Fibroblast of lung (primary cell): ENCODE measurements around the gene CHRND. TPM values are rescaled to one million over a fixed set of nuclear protein-coding genes. Genes with fewer than 3 reads are reported as not detected.

Experiments
- DNase-seq, 2 donors: peaks; one replicate each; pipeline versions ENCODE4 v3.0.0 to v3.0.0-alpha.2; 2010; ENCODE audit warnings: low read depth in 2 of 2
- H2AFZ ChIP-seq: 2 replicates; pipeline ENCODE4 v1.5.1; 2012; ENCODE audit warnings: low read length, control low read depth, inconsistent platforms
- H3K27ac ChIP-seq: 2 replicates; pipeline ENCODE4 v1.5.1; 2011; ENCODE audit warnings: low read length, control low read depth; ENCODE audit not compliant: insufficient read depth
- H3K27me3 ChIP-seq: 2 replicates; pipeline ENCODE4 v1.5.1; 2011; ENCODE audit warnings: mild to moderate bottlenecking, low read length; ENCODE audit not compliant: control insufficient read depth, insufficient read depth
- H3K36me3 ChIP-seq: 2 replicates; pipeline ENCODE4 v1.5.1; 2011; ENCODE audit warnings: low read length; ENCODE audit not compliant: control insufficient read depth, insufficient read depth
- H3K4me1 ChIP-seq: 2 replicates; pipeline ENCODE4 v1.5.1; 2011; ENCODE audit warnings: low read length; ENCODE audit not compliant: control insufficient read depth, insufficient read depth; ENCODE audit errors: extremely low read depth
- H3K4me2 ChIP-seq: 2 replicates; pipeline ENCODE4 v1.5.1; 2011; ENCODE audit warnings: low read length, control low read depth; ENCODE audit not compliant: insufficient read depth; ENCODE audit errors: extremely low read depth
- H3K4me3 ChIP-seq, 4 experiments: fragments of 200-600 bp in 1 of 4; sonication (generic) in 1 of 4; replicated peaks in 1 of 4; 2 replicates each; pipeline ENCODE4 v1.5.1; 2011 to 2016; ENCODE audit warnings: low read length in 4 of 4, low read depth in 3 of 4, mild to moderate bottlenecking in 3 of 4, control low read depth in 2 of 4, inconsistent platforms in 1 of 4, mixed read lengths in 1 of 4; ENCODE audit not compliant: insufficient read depth in 1 of 4; ENCODE audit errors: control extremely low read depth in 1 of 4
- H3K79me2 ChIP-seq: 2 replicates; pipeline ENCODE4 v1.5.1; 2012; ENCODE audit warnings: mild to moderate bottlenecking, low read length, inconsistent platforms; ENCODE audit not compliant: control insufficient read depth, insufficient read depth
- H3K9ac ChIP-seq: 2 replicates; pipeline ENCODE4 v1.5.1; 2011; ENCODE audit warnings: mild to moderate bottlenecking, low read length, control low read depth; ENCODE audit not compliant: insufficient read depth
- H3K9me3 ChIP-seq: 2 replicates; pipeline ENCODE4 v1.5.1; 2012; ENCODE audit warnings: low read depth, low read length; ENCODE audit not compliant: control insufficient read depth, insufficient read depth
- H4K20me1 ChIP-seq: 2 replicates; pipeline ENCODE4 v1.5.1; 2011; ENCODE audit warnings: low read length; ENCODE audit not compliant: control insufficient read depth, insufficient read depth; ENCODE audit errors: extremely low read depth
- EZH2 ChIP-seq: IDR thresholded peaks from 2 replicates; pipeline ENCODE4 v1.5.1; 2012; ENCODE audit warnings: low read length, control low read depth, mild to moderate bottlenecking; ENCODE audit errors: missing control alignments
- polyA plus RNA-seq, 2 donors: library from polyadenylated mRNA; depleted of rRNA in 1 of 2; stranded (reverse) in 1 of 2; unstranded in 1 of 2; fragments of >200 nt; gene quantifications; 2 replicates each; pipeline ENCODE4 v1.2.1, GENCODE V29; 2011 to 2012; ENCODE audit warnings: missing spikeins in 1 of 2
- total RNA-seq: library from RNA; depleted of rRNA; stranded (reverse); fragments of >200 nt; gene quantifications from 2 replicates; pipeline ENCODE4 v1.2.1, GENCODE V29; 2014
- TF ChIP-seq, protein P1 (sequence below), 2 donors: IDR thresholded peaks in 1 of 2; conservative IDR thresholded peaks in 1 of 2; 1 replicate in 1 of 2; 2 replicates in 1 of 2; pipeline ENCODE4 v1.5.1; 2011 to 2012; ENCODE audit warnings: low read length in 2 of 2, control low read depth in 1 of 2, inconsistent platforms in 1 of 2, low read depth in 1 of 2, mild to moderate bottlenecking in 1 of 2

Gene CHRND
- total and polyA plus RNA-seq, 2 donors (not counting 1 experiment from before 2014, with no cell fraction given), result not detected

DNA sequence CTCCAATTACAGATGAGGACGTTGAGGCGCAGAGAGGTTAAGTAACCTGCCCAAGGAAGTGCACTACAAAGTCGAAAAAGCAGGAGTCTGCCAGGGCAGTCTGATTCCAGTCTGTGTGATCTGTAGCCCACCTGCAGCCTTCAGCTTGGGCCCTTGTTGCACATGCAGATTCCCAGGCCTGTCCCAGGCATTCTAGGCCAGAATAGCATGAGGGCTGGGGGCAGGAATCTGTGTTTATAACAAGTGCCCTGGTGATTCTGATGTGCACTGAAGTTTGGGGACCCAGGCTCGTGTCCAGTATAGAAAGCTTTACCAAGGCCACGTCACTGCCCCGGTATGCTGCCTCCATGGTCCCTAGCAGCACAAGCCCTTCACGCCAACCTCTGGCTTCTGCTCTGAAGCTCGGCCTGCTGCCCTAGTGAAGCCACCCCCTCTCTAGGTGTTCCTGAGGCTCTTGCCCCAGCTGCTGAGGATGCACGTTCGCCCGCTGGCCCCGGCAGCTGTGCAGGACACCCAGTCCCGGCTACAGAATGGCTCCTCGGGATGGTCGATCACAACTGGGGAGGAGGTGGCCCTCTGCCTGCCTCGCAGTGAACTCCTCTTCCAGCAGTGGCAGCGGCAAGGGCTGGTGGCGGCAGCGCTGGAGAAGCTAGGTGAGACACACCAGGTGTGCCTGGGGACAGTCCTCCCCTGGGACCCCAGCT is 18.1 kb downstream of the CHRND start:
- DNase-seq, result no peak
- Histone ChIP-seq H3K4me3 (no peak overlapping the region), H3K27ac (no peak overlapping the region), H4K20me1 (no peaks in the 10 kb centered on the region), H3K4me2 (no peak overlapping the region), H3K79me2 (no peaks in the 10 kb centered on the region), H3K27me3 (peaks cover 4% of the 10 kb centered on the region), H3K4me1 (no peaks in the 10 kb centered on the region), H3K36me3 (no peaks in the 10 kb centered on the region), H3K9me3 (no peaks in the 10 kb centered on the region), H2AFZ (no peak overlapping the region), H3K9ac (no peak overlapping the region)
- TF ChIP-seq, protein P1, sequence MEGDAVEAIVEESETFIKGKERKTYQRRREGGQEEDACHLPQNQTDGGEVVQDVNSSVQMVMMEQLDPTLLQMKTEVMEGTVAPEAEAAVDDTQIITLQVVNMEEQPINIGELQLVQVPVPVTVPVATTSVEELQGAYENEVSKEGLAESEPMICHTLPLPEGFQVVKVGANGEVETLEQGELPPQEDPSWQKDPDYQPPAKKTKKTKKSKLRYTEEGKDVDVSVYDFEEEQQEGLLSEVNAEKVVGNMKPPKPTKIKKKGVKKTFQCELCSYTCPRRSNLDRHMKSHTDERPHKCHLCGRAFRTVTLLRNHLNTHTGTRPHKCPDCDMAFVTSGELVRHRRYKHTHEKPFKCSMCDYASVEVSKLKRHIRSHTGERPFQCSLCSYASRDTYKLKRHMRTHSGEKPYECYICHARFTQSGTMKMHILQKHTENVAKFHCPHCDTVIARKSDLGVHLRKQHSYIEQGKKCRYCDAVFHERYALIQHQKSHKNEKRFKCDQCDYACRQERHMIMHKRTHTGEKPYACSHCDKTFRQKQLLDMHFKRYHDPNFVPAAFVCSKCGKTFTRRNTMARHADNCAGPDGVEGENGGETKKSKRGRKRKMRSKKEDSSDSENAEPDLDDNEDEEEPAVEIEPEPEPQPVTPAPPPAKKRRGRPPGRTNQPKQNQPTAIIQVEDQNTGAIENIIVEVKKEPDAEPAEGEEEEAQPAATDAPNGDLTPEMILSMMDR (conservative IDR thresholded peaks at IDR 0.05 in 1 of 2, IDR thresholded peaks at IDR 0.05 in 1 of 2; ENCODE audit: low read depth in 1 of 2, low read length in 2 of 2), result no peak
- TF ChIP-seq EZH2, result no peak

DNA sequence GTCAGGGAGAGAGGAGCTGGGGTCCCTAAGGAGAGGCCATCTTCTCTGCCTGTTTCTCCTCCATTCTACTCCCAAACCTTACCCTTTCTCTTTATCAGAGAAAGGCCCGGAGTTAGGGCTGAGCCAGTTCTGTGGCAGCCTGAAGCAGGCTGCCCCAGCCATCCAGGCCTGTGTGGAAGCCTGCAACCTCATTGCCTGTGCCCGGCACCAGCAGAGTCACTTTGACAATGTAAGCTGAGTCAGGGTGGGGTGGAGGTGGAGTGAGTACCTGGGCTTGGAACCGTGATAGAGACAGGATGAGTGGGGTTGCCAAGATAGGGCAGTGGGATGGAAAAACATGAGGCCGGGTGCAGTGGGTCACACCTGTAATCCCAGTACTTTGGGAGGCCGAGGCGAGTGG is 18.7 kb downstream of the CHRND start:
- TF ChIP-seq, protein P1 (conservative IDR thresholded peaks at IDR 0.05 in 1 of 2, IDR thresholded peaks at IDR 0.05 in 1 of 2; ENCODE audit: low read depth in 1 of 2, low read length in 2 of 2), result no peak
- no peak for TF ChIP-seq EZH2
- Histone ChIP-seq H3K79me2 (peaks cover 2% of the 10 kb centered on the region), H3K4me3 (no peak overlapping the region)

DNA sequence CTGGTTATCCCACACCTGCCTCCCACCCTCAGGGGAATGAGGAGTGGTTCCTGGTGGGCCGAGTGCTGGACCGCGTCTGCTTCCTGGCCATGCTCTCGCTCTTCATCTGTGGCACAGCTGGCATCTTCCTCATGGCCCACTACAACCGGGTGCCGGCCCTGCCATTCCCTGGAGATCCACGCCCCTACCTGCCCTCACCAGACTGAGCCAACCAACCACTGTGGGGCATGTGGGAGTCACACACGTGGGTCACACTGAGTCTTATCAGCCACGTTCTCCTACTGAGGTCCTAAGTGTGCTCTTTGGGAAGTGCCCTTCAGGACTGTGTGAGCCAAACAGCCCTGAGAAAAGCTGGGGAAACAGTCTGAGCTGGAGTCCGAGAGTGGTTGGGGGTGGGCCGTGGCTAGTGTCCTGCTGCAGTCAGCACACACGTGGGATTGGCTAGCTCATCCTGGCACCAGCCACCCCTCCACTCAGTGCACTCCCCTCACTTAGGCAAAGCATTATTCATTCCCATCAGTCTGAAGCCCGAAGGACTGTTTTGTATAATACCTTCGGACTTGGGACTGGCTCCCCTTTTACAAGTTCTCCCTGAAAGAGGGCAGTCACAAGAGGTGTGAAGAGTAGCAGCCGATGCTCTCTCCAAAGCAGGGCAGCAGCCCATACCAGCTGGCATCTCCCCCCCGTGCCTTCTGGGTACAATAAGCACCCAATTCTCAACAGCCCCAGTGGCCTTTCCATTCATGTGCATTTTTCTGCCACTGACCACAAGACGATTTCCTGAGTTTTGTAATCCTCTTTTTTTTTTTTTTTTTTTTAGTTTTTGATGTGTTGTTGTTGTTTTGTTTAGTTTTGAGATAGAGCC is 19.8 kb downstream of the CHRND start:
- TF ChIP-seq, protein P1 (conservative IDR thresholded peaks at IDR 0.05 in 1 of 2, IDR thresholded peaks at IDR 0.05 in 1 of 2; ENCODE audit: low read depth in 1 of 2, low read length in 2 of 2), result no peak
- TF ChIP-seq EZH2, result no peak
- H3K4me1 ChIP-seq, result no peaks in the 10 kb centered on the region

More for the DNA sequence above, 18.7 kb downstream of the CHRND start:
- Histone ChIP-seq H3K27me3 (peaks cover 3% of the 10 kb centered on the region), H3K9me3 (no peaks in the 10 kb centered on the region), H3K4me2 (no peak overlapping the region), H3K4me1 (no peaks in the 10 kb centered on the region), H4K20me1 (no peaks in the 10 kb centered on the region), H3K9ac (no peak overlapping the region), H3K27ac (no peak overlapping the region), H3K36me3 (no peaks in the 10 kb centered on the region), H2AFZ (no peak overlapping the region)
- DNase-seq, result no peak

More for the DNA sequence above, 19.8 kb downstream of the CHRND start:
- Histone ChIP-seq H3K4me2 (no peak overlapping the region), H3K4me3 (no peak overlapping the region), H3K9ac (no peak overlapping the region), H3K27ac (no peak overlapping the region), H3K79me2 (peaks cover 4% of the 10 kb centered on the region), H3K27me3 (no peaks in the 10 kb centered on the region), H3K9me3 (no peaks in the 10 kb centered on the region), H4K20me1 (no peaks in the 10 kb centered on the region), H2AFZ (no peak overlapping the region), H3K36me3 (no peaks in the 10 kb centered on the region)
- DNase-seq, result no peak
